ENCODE results near the gene FAM47E. TPM values are rescaled to one million over a fixed set of nuclear protein-coding genes. Genes with fewer than 3 reads are reported as not detected.

FAM47E gene
- total RNA-seq, 1 donor from 2014 or later, result 0.92 TPM

- Mint-ChIP-seq H3K9me3 (ENCODE audit: low read depth) (peaks cover 4% of the 10 kb centered on the region), H3K4me1 (ENCODE audit: low read depth) (peaks cover 24% of the 10 kb centered on the region), H3K27ac (ENCODE audit: unreplicated experiment) (no peak overlapping the region), H3K4me3 (ENCODE audit: unreplicated experiment) (no peak overlapping the region), H3K27me3 (ENCODE audit: low read depth) (no peaks in the 10 kb centered on the region), H3K36me3 (ENCODE audit: low read depth) (peaks cover 14% of the 10 kb centered on the region)
- no peak for TF ChIP-seq CTCF (IDR thresholded peaks at IDR 0.05)
- no peak for DNase-seq (ENCODE audit: low spot score)
Observed at GRCh38 chr4:76310683-76311082, 59.2 kb downstream of the FAM47E start.

- Mint-ChIP-seq H3K9me3 (ENCODE audit: low read depth) (peaks cover 17% of the 10 kb centered on the region), H3K4me3 (ENCODE audit: unreplicated experiment) (no peak overlapping the region), H3K27me3 (ENCODE audit: low read depth) (no peaks in the 10 kb centered on the region), H3K4me1 (ENCODE audit: low read depth) (peaks cover 22% of the 10 kb centered on the region), H3K27ac (ENCODE audit: unreplicated experiment) (no peak overlapping the region), H3K36me3 (ENCODE audit: low read depth) (peaks cover 22% of the 10 kb centered on the region)
- DNase-seq (ENCODE audit: low spot score), result no peak
- no peak for TF ChIP-seq CTCF (IDR thresholded peaks at IDR 0.05)
Observed at GRCh38 chr4:76311896-76312331, 60.4 kb downstream of the FAM47E start.

- DNase-seq (ENCODE audit: low spot score), result no peak
- peaks cover 22% of the 10 kb centered on the region for H3K9me3 Mint-ChIP-seq (ENCODE audit: low read depth)
- TF ChIP-seq CTCF (IDR thresholded peaks at IDR 0.05), result no peak
- no peak overlapping the region for H3K27ac Mint-ChIP-seq (ENCODE audit: unreplicated experiment)
- H3K4me3 Mint-ChIP-seq (ENCODE audit: unreplicated experiment), result no peak overlapping the region
- peaks cover 19% of the 10 kb centered on the region for H3K4me1 Mint-ChIP-seq (ENCODE audit: low read depth)
- peaks cover 24% of the 10 kb centered on the region for H3K36me3 Mint-ChIP-seq (ENCODE audit: low read depth)
- H3K27me3 Mint-ChIP-seq (ENCODE audit: low read depth), result no peaks in the 10 kb centered on the region
Observed at GRCh38 chr4:76312457-76312856, 60.9 kb downstream of the FAM47E start.

DNA sequence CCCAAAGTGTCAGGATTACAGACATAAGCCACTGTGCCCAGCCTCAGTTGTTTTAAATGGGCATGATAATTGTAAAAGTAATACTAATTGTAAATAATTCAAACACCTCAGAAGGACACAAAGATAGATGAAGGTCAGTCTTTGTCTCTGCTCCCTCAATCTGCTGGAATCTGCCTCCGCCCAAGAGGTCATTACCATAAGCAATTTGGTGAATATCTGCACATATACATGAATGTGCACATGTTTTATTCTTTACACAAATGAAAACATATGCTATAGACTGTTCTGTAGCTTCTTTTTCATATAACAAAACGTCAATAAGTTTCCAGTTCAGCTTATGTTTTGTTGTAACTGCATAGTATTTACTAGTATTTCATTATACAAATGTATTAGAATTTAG is 62.0 kb downstream of the FAM47E start:
- no peaks in the 10 kb centered on the region for H3K27me3 Mint-ChIP-seq (ENCODE audit: low read depth)
- H3K9me3 Mint-ChIP-seq (ENCODE audit: low read depth), result peaks cover 32% of the 10 kb centered on the region
- DNase-seq (ENCODE audit: low spot score), result no peak
- peaks cover 8% of the 10 kb centered on the region for H3K4me1 Mint-ChIP-seq (ENCODE audit: low read depth)
- peaks cover 24% of the 10 kb centered on the region for H3K36me3 Mint-ChIP-seq (ENCODE audit: low read depth)
- no peak overlapping the region for H3K4me3 Mint-ChIP-seq (ENCODE audit: unreplicated experiment)
- TF ChIP-seq CTCF (IDR thresholded peaks at IDR 0.05), result no peak
- no peak overlapping the region for H3K27ac Mint-ChIP-seq (ENCODE audit: unreplicated experiment)

DNA sequence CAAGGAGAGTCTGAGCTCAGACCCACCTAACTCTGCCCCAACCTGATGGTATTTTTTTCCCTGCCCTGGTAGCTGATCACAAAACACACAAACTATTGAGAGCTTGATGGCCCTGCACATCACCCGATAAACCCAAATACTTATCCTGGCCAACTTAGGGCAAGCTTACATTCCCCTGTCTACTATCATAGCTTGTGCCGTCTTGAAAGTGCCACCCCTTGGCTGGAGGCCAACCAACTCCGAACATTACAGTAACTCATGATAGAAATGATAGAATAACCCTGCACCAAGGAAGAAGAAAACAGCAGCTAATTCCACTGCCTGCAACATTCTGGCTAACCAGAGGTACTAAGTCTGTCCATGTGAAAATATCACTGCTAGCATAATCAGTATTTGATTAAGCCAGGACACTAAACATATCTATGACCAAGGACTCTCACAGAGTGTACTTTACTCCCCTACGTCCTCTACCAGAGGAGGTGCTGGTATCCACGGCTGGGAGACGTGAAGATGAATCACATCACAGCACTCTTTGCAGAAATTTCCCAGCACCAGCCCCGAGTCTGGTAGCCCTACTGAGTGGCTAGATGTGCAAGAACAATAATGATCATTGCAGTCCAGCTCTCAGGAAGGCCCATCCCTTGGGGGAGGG is 63.9 kb downstream of the FAM47E start:
- Mint-ChIP-seq H3K27ac (ENCODE audit: unreplicated experiment) (no peak overlapping the region), H3K4me3 (ENCODE audit: unreplicated experiment) (no peak overlapping the region), H3K4me1 (ENCODE audit: low read depth) (peaks cover 2% of the 10 kb centered on the region), H3K27me3 (ENCODE audit: low read depth) (peaks cover 3% of the 10 kb centered on the region), H3K9me3 (ENCODE audit: low read depth) (peaks cover 38% of the 10 kb centered on the region), H3K36me3 (ENCODE audit: low read depth) (peaks cover 20% of the 10 kb centered on the region)
- TF ChIP-seq CTCF (IDR thresholded peaks at IDR 0.05), result no peak
- no peak for DNase-seq (ENCODE audit: low spot score)

All from chondrocyte (in vitro differentiated cells).